WTC11 (cell line): ENCODE data around the gene RABAC1. TPM values are rescaled to one million over a fixed set of nuclear protein-coding genes. Genes with fewer than 3 reads are reported as not detected.

Experiments
- ATAC-seq: fragments of 200-7000 bp; cut with Tn5 transposase; 2 replicates; pipeline ENCODE4 v1.10.0; 2021; ENCODE audit warnings: mild to moderate bottlenecking, moderate library complexity
- CTCF ChIA-PET: fragments of 300-600 bp; sonication (Branson Sonifier 250); formaldehyde crosslinking; loops from one replicate; lab custom pipeline; 2021; ENCODE audit warnings: antibody characterized with exemption; lab: Charles Lee
- POLR2A ChIA-PET: fragments of 350-600 bp; sonication (Branson Sonifier 250); formaldehyde crosslinking; loops from one replicate; lab custom pipeline; 2021; ENCODE audit warnings: antibody characterized with exemption; lab: Charles Lee
- DNase-seq: peaks from one replicate; pipeline ENCODE4 v3.0.0; 2021; ENCODE audit warnings: low spot score
- H3K27ac Mint-ChIP-seq: 2 replicates; pipeline ENCODE4 v1.8.0; 2021; ENCODE audit warnings: mixed read lengths
- H3K27me3 Mint-ChIP-seq: 2 replicates; pipeline ENCODE4 v1.8.0; 2021; ENCODE audit warnings: low read depth, mild to moderate bottlenecking, moderate library complexity, mixed read lengths
- H3K36me3 Mint-ChIP-seq: 2 replicates; pipeline ENCODE4 v1.8.0; 2021; ENCODE audit warnings: mixed read lengths
- H3K4me1 Mint-ChIP-seq: 2 replicates; pipeline ENCODE4 v1.8.0; 2022; ENCODE audit warnings: mixed read lengths
- H3K4me3 Mint-ChIP-seq: 2 replicates; pipeline ENCODE4 v1.8.0; 2021; ENCODE audit warnings: mild to moderate bottlenecking, moderate library complexity, mixed read lengths
- H3K9me3 Mint-ChIP-seq: 2 replicates; pipeline ENCODE4 v1.8.0; 2021; ENCODE audit warnings: mixed read lengths
- AFF4 ChIP-seq: sonication (generic); formaldehyde crosslinking; IDR thresholded peaks from 2 replicates; pipeline ENCODE4 v1.8.1; 2023; ENCODE audit warnings: mild to moderate bottlenecking, missing genetic modification reagents, borderline replicate concordance
- CBFB ChIP-seq: sonication (generic); formaldehyde crosslinking; IDR thresholded peaks from 2 replicates; pipeline ENCODE4 v1.8.1; 2022; ENCODE audit warnings: mild to moderate bottlenecking, low read depth, missing genetic modification reagents
- CREM ChIP-seq: sonication (generic); formaldehyde crosslinking; IDR thresholded peaks from 2 replicates; pipeline ENCODE4 v1.8.1; 2022; ENCODE audit warnings: mild to moderate bottlenecking, missing genetic modification reagents, moderate library complexity
- E2F4 ChIP-seq: sonication (generic); formaldehyde crosslinking; IDR thresholded peaks from 2 replicates; pipeline ENCODE4 v1.8.1; 2022; ENCODE audit warnings: low read depth, mild to moderate bottlenecking, moderate library complexity, missing genetic modification reagents, borderline replicate concordance
- ELF4 ChIP-seq: sonication (generic); formaldehyde crosslinking; IDR thresholded peaks from 2 replicates; pipeline ENCODE4 v1.8.1; 2022; ENCODE audit warnings: low read depth, mild to moderate bottlenecking, moderate library complexity, missing genetic modification reagents
- FOXJ3 ChIP-seq: sonication (generic); formaldehyde crosslinking; IDR thresholded peaks from 2 replicates; pipeline ENCODE4 v1.9.0; 2021; ENCODE audit warnings: missing genetic modification reagents, mild to moderate bottlenecking, borderline replicate concordance
- KAT7 ChIP-seq: sonication (generic); formaldehyde crosslinking; IDR thresholded peaks from 2 replicates; pipeline ENCODE4 v1.8.1; 2023; ENCODE audit warnings: missing genetic modification reagents, mild to moderate bottlenecking, borderline replicate concordance
- MXD4 ChIP-seq: fragments of 250-450 bp; sonication (Bioruptor Pico); IDR thresholded peaks from 2 replicates; pipeline ENCODE4 v1.8.0; 2021; ENCODE audit warnings: mild to moderate bottlenecking, moderate library complexity, borderline replicate concordance
- NR1H2 ChIP-seq: sonication (generic); formaldehyde crosslinking; IDR thresholded peaks from 2 replicates; pipeline ENCODE4 v1.9.0; 2021; ENCODE audit warnings: mild to moderate bottlenecking, moderate library complexity, missing genetic modification reagents
- NR3C1 ChIP-seq: sonication (generic); formaldehyde crosslinking; conservative IDR thresholded peaks from 2 replicates; pipeline ENCODE4 v1.8.1; 2023; ENCODE audit warnings: low read depth, mild to moderate bottlenecking, missing genetic modification reagents
- RORB ChIP-seq: fragments of 250-450 bp; sonication (Bioruptor Pico); IDR thresholded peaks from 2 replicates; pipeline ENCODE4 v1.9.0; 2021; ENCODE audit warnings: mild to moderate bottlenecking
- TCF7 ChIP-seq: sonication (generic); formaldehyde crosslinking; IDR thresholded peaks from 2 replicates; pipeline ENCODE4 v1.8.0; 2022; ENCODE audit warnings: mild to moderate bottlenecking, low read depth, missing genetic modification reagents, moderate library complexity
- USF1 ChIP-seq: sonication (generic); formaldehyde crosslinking; IDR thresholded peaks from 2 replicates; pipeline ENCODE4 v1.8.0; 2022; ENCODE audit warnings: mild to moderate bottlenecking, missing genetic modification reagents
- ZMAT4 ChIP-seq: fragments of 250-450 bp; sonication (Bioruptor Pico); IDR thresholded peaks from 2 replicates; pipeline ENCODE4 v1.9.0; 2021; ENCODE audit warnings: mild to moderate bottlenecking
- ZNF232 ChIP-seq: sonication (generic); formaldehyde crosslinking; IDR thresholded peaks from 2 replicates; pipeline ENCODE4 v1.8.0; 2022; ENCODE audit warnings: mild to moderate bottlenecking, missing genetic modification reagents
- ZNF423 ChIP-seq: fragments of 250-450 bp; sonication (Bioruptor Pico); IDR thresholded peaks from 2 replicates; pipeline ENCODE4 v2.1.2; 2022; ENCODE audit warnings: mild to moderate bottlenecking, moderate library complexity
- total RNA-seq: library from RNA; stranded (reverse); gene quantifications from 3 replicates; pipeline ENCODE4 v1.2.3, GENCODE V29; 2021
- TF ChIP-seq, protein P1 (sequence below): sonication (generic); formaldehyde crosslinking; IDR thresholded peaks from 2 replicates; pipeline ENCODE4 v1.8.0; 2022; ENCODE audit warnings: missing genetic modification reagents
- TF ChIP-seq, protein P2 (sequence below): sonication (generic); formaldehyde crosslinking; IDR thresholded peaks from 2 replicates; pipeline ENCODE4 v1.8.1; 2023; ENCODE audit warnings: mild to moderate bottlenecking, missing genetic modification reagents, moderate library complexity

Gene RABAC1
- total RNA-seq, 1 experiment from 2014 or later: 159 TPM

GRCh38 chr19:41927497-41928192 lies 31.5 kb downstream of the RABAC1 start:
- DNase-seq (no peak), ATAC-seq (no peak; the same call in 1 of the 2 replicates)
- Mint-ChIP-seq H3K36me3 (no peaks in the 10 kb centered on the region), H3K4me1 (peaks cover 29% of the 10 kb centered on the region), H3K9me3 (no peaks in the 10 kb centered on the region), H3K4me3 (peak overlapping the region; percentile 70), H3K27me3 (peaks cover 41% of the 10 kb centered on the region), H3K27ac (no peak overlapping the region)
- CTCF ChIA-PET: interaction anchor here (0.7 to 1.9 kb wide), 7 partner anchors 8 to 107 kb away, joined by 3 to 12 read pairs (median 5); no protein-coding TSS in a partner anchor
- POLR2A ChIA-PET: interaction anchor here (1.0 kb wide), 1 partner anchor 55 kb away, joined by 3 read pairs; no protein-coding TSS in a partner anchor
- TF ChIP-seq E2F4 (CRISPR knock-in tag) (no peak), KAT7 (CRISPR knock-in tag) (no peak), RORB (no peak), NR3C1 (CRISPR knock-in tag) (no peak), FOXJ3 (no peak), CBFB (CRISPR knock-in tag) (no peak), MXD4 (CRISPR knock-in tag) (no peak), USF1 (CRISPR knock-in tag) (no peak), AFF4 (CRISPR knock-in tag) (no peak), ZMAT4 (no peak)
- TF ChIP-seq, protein P1, sequence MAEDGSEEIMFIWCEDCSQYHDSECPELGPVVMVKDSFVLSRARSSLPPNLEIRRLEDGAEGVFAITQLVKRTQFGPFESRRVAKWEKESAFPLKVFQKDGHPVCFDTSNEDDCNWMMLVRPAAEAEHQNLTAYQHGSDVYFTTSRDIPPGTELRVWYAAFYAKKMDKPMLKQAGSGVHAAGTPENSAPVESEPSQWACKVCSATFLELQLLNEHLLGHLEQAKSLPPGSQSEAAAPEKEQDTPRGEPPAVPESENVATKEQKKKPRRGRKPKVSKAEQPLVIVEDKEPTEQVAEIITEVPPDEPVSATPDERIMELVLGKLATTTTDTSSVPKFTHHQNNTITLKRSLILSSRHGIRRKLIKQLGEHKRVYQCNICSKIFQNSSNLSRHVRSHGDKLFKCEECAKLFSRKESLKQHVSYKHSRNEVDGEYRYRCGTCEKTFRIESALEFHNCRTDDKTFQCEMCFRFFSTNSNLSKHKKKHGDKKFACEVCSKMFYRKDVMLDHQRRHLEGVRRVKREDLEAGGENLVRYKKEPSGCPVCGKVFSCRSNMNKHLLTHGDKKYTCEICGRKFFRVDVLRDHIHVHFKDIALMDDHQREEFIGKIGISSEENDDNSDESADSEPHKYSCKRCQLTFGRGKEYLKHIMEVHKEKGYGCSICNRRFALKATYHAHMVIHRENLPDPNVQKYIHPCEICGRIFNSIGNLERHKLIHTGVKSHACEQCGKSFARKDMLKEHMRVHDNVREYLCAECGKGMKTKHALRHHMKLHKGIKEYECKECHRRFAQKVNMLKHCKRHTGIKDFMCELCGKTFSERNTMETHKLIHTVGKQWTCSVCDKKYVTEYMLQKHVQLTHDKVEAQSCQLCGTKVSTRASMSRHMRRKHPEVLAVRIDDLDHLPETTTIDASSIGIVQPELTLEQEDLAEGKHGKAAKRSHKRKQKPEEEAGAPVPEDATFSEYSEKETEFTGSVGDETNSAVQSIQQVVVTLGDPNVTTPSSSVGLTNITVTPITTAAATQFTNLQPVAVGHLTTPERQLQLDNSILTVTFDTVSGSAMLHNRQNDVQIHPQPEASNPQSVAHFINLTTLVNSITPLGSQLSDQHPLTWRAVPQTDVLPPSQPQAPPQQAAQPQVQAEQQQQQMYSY (CRISPR knock-in tag): no peak

DNA sequence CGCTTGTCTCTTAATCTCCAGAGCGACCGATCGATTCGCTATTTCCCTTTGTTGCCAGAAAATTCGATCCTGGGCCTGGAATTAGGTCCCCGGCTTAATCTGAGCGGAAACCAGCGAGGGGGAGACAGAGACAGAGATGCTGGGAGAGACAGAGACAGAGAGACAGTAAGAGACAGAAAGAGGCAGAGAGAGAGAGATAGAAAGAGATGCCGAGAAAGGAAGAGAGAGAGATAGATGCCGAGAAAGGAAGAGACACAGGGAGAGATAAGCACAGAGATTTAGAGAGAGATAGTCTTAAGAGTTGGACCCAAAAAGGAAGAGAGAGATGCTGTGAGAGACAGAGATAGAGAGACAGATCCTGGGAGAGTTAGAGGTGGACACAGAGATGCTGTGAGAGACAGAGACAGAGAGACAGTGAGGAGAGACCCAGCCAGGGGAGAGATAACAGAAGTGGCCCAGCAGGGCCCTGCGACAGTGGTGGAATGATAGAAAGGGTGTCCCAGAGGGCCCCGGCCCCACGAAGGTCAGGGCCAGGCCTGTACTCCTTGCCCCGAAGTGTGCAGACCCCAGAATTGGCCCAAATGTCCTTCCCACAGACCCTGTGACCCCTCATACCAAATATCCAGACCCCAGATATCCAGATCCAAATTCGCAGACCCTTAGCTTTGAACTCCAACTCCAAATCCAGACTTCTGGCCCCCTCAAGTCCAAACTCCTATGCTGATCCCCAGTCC lies 32.2 kb downstream of the RABAC1 start:
- peaks cover 31% of the 10 kb centered on the region for H3K4me1 Mint-ChIP-seq
- ATAC-seq (no peak), DNase-seq (no peak)
- peaks cover 34% of the 10 kb centered on the region for H3K27me3 Mint-ChIP-seq
- H3K9me3 Mint-ChIP-seq: no peaks in the 10 kb centered on the region
- ChIA-PET POLR2A (interaction anchor here (1.0 kb wide), 1 partner anchor 54 kb away, joined by 3 read pairs; no protein-coding TSS in a partner anchor), CTCF (interaction anchor here (1.4 to 1.9 kb wide), 5 partner anchors 10 to 108 kb away, joined by 3 to 12 read pairs (median 5); no protein-coding TSS in a partner anchor)
- H3K4me3 Mint-ChIP-seq: no peak overlapping the region
- no peak overlapping the region for H3K27ac Mint-ChIP-seq
- no peaks in the 10 kb centered on the region for H3K36me3 Mint-ChIP-seq
- no peak for TF ChIP-seq E2F4 (CRISPR knock-in tag)
- TF ChIP-seq ZNF423: no peak
- TF ChIP-seq ZNF232 (CRISPR knock-in tag): no peak
- TF ChIP-seq MXD4 (CRISPR knock-in tag): no peak
- TF ChIP-seq RORB: no peak
- no peak for TF ChIP-seq CREM (CRISPR knock-in tag)
- TF ChIP-seq ELF4 (CRISPR knock-in tag): no peak
- no peak for TF ChIP-seq TCF7 (CRISPR knock-in tag)
- no peak for TF ChIP-seq NR1H2 (CRISPR knock-in tag)
- TF ChIP-seq, protein P2, sequence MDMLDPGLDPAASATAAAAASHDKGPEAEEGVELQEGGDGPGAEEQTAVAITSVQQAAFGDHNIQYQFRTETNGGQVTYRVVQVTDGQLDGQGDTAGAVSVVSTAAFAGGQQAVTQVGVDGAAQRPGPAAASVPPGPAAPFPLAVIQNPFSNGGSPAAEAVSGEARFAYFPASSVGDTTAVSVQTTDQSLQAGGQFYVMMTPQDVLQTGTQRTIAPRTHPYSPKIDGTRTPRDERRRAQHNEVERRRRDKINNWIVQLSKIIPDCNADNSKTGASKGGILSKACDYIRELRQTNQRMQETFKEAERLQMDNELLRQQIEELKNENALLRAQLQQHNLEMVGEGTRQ: no peak
